Nephron (organoid): Measurements from ENCODE around the gene MRPL45.

Source experiments
- H3K27ac Mint-ChIP-seq, 3 experiments: 2 replicates each; pipeline ENCODE4 v1.8.0; 2020; ENCODE audit warnings: mixed read lengths in 3 of 3, mild to moderate bottlenecking in 2 of 3, moderate library complexity in 1 of 3
- H3K27me3 Mint-ChIP-seq: 2 replicates; pipeline ENCODE4 v1.8.0; 2021; ENCODE audit warnings: low read depth, mild to moderate bottlenecking, moderate library complexity, mixed read lengths
- H3K36me3 Mint-ChIP-seq: 2 replicates; pipeline ENCODE4 v1.8.0; 2020; ENCODE audit warnings: low read depth, mixed read lengths
- H3K4me1 Mint-ChIP-seq: 2 replicates; pipeline ENCODE4 v1.8.0; 2020; ENCODE audit warnings: mixed read lengths
- H3K4me3 Mint-ChIP-seq, 3 experiments: 2 replicates each; pipeline ENCODE4 v1.8.0; 2020; ENCODE audit warnings: mild to moderate bottlenecking in 3 of 3, mixed read lengths in 3 of 3, moderate library complexity in 2 of 3
- H3K9me3 Mint-ChIP-seq: 2 replicates; pipeline ENCODE4 v1.8.0; 2020; ENCODE audit warnings: mixed read lengths
- CTCF ChIP-seq, 3 experiments: fragments of 200-600 bp; sonication (generic); IDR thresholded peaks; one replicate each; pipeline ENCODE4 v1.5.0; 2021; ENCODE audit warnings: antibody characterized with exemption in 3 of 3; ENCODE audit not compliant: unreplicated experiment in 3 of 3

Gene MRPL45

DNA sequence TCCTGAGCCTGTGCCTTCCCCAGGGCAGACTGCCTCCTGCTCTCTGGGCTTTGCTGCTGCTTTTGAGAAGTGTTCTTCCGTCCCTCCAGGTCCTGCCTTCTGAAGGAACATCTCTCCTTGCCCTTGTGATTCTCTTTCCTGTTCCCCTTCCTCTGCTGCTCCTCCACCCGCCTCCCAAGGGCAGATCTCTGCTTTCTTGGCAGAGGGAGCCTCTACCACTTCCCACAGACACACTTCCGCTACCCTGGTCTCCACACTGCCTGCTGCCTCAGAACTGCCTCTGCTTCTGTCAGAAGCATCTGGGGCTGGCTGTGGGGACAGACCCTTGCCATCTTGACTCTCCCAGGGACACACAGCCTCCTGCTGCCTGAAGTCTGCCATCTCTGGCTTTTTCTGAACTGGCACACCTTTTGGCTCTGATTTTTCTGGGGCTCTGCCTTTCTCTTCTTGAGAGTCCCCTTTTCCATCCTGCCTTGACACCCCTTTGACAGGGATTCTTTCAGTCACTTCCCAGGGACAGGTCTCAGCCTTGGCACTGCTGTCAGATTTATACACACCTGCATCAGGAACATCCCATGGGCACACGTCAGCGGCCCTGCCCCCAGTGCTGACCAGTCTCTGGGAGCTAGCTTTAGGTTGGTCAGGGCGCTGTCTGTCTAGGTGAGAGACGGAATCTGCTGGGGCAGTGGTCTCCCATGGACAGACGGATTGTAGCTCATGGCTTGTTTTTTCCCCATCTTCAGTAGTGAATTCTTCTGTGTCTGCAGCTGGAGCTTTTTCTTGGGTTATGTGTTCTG, 30.2 kb downstream of the MRPL45 start:
- H3K9me3 Mint-ChIP-seq, result no peaks in the 10 kb centered on the region
- peaks cover 12% of the 10 kb centered on the region for H3K27me3 Mint-ChIP-seq
- H3K4me1 Mint-ChIP-seq, result peaks cover 4% of the 10 kb centered on the region
- H3K27ac Mint-ChIP-seq, result no peak overlapping the region
- no peak for TF ChIP-seq CTCF (IDR thresholded peaks at IDR 0.05; ENCODE audit: unreplicated experiment in 3 of 3)
- peaks cover 11% of the 10 kb centered on the region for H3K36me3 Mint-ChIP-seq
- H3K4me3 Mint-ChIP-seq, result no peak overlapping the region

GRCh38 chr17:38327936-38328335, 31.0 kb downstream of the MRPL45 start:
- no peak overlapping the region for H3K27ac Mint-ChIP-seq
- H3K9me3 Mint-ChIP-seq, result no peaks in the 10 kb centered on the region
- H3K27me3 Mint-ChIP-seq, result peaks cover 12% of the 10 kb centered on the region
- peaks cover 6% of the 10 kb centered on the region for H3K36me3 Mint-ChIP-seq
- H3K4me1 Mint-ChIP-seq, result peaks cover 4% of the 10 kb centered on the region
- TF ChIP-seq CTCF (IDR thresholded peaks at IDR 0.05; ENCODE audit: unreplicated experiment in 3 of 3), result no peak
- no peak overlapping the region for H3K4me3 Mint-ChIP-seq

DNA sequence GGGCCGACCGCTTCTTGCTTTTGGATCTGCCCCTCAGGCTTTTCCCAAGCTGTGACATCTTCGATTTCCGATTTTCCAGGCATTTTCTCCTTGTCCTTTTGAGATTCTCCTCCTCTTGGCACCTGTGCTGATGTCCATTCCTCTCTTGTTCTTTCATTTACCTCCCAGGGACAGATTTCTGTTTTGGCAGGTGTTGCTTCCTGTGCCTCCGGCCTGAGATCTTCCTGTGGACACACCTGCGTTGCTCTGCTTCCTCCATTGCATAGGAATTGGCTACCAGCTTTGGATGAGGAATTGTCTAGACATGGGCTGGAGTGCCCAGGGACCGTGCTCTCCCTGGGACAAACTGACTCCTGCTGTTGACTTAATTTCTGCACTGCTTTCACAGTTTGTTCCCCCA, 31.7 kb downstream of the MRPL45 start:
- peaks cover 3% of the 10 kb centered on the region for H3K36me3 Mint-ChIP-seq
- H3K4me3 Mint-ChIP-seq, result no peak overlapping the region
- no peak overlapping the region for H3K27ac Mint-ChIP-seq
- peaks cover 12% of the 10 kb centered on the region for H3K27me3 Mint-ChIP-seq
- H3K4me1 Mint-ChIP-seq, result peaks cover 4% of the 10 kb centered on the region
- H3K9me3 Mint-ChIP-seq, result no peaks in the 10 kb centered on the region
- TF ChIP-seq CTCF (IDR thresholded peaks at IDR 0.05; ENCODE audit: unreplicated experiment in 3 of 3), result no peak

DNA sequence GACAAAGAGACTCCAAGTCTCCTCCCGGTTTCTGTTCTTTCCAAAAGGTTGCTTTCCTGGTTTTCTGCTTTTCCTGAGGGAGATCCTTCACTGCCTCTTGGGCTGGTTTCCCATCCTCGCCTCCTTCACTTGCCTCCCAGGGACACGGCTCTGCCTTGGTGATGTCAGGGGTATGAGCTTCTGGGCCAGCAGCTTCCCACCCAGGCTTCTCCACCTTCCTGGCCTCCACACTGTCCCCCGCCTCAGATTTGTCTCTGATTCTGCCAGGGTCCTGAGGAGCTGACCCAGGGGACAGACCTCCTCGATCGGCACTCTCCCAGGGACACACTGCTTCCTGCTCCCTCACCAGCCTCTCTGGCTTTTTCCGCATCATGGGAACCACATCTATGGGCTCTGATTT, 32.3 kb downstream of the MRPL45 start:
- no peaks in the 10 kb centered on the region for H3K9me3 Mint-ChIP-seq
- H3K36me3 Mint-ChIP-seq, result peaks cover 3% of the 10 kb centered on the region
- H3K27ac Mint-ChIP-seq, result no peak overlapping the region
- peaks cover 15% of the 10 kb centered on the region for H3K27me3 Mint-ChIP-seq
- H3K4me1 Mint-ChIP-seq, result peaks cover 4% of the 10 kb centered on the region
- H3K4me3 Mint-ChIP-seq, result no peak overlapping the region
- no peak for TF ChIP-seq CTCF (IDR thresholded peaks at IDR 0.05; ENCODE audit: unreplicated experiment in 3 of 3)

- Mint-ChIP-seq H3K27me3 (peaks cover 18% of the 10 kb centered on the region), H3K36me3 (no peaks in the 10 kb centered on the region), H3K27ac (no peak overlapping the region), H3K4me3 (no peak overlapping the region), H3K9me3 (no peaks in the 10 kb centered on the region), H3K4me1 (peaks cover under 1% of the 10 kb centered on the region)
- no peak for TF ChIP-seq CTCF (IDR thresholded peaks at IDR 0.05; ENCODE audit: unreplicated experiment in 3 of 3)
Observed at GRCh38 chr17:38329808-38330730, 33.1 kb downstream of the MRPL45 start.
